Neuronal stem cell (in vitro differentiated cells): ENCODE data around the gene TAP2.
"Not testable (repeated sequence)": the region's sequence is repeated elsewhere in the genome, so short reads cannot be mapped to it uniquely, and the experiment has no call there.

Source experiments
- DNase-seq: peaks from one replicate; pipeline ENCODE4 v3.0.0-alpha.2; 2013; ENCODE audit warnings: low spot score
- H2AFZ ChIP-seq: one replicate; pipeline ENCODE4 v1.6.1; 2013; ENCODE audit warnings: mild to moderate bottlenecking, low read length, inconsistent platforms
- H2AK5ac ChIP-seq: 2 replicates; pipeline ENCODE4 v1.6.1; 2013; ENCODE audit warnings: low read depth, mild to moderate bottlenecking, inconsistent platforms, low read length, moderate library complexity, mixed read lengths
- H2BK120ac ChIP-seq: 2 replicates; pipeline ENCODE4 v1.6.1; 2013; ENCODE audit warnings: low read depth, mild to moderate bottlenecking, inconsistent platforms, low read length, moderate library complexity, mixed read lengths
- H2BK12ac ChIP-seq: one replicate; pipeline ENCODE4 v1.6.1; 2013; ENCODE audit warnings: low read length, inconsistent platforms
- H2BK15ac ChIP-seq: 2 replicates; pipeline ENCODE4 v1.6.1; 2013; ENCODE audit warnings: mild to moderate bottlenecking, low read length, inconsistent platforms, mixed read lengths
- H2BK5ac ChIP-seq: one replicate; pipeline ENCODE4 v1.6.1; 2013; ENCODE audit warnings: inconsistent platforms, mild to moderate bottlenecking, low read length, moderate library complexity
- H3K14ac ChIP-seq: one replicate; pipeline ENCODE4 v1.6.1; 2013; ENCODE audit warnings: low read length, inconsistent platforms
- H3K18ac ChIP-seq: 2 replicates; pipeline ENCODE4 v1.6.1; 2013; ENCODE audit warnings: low read length, inconsistent platforms
- H3K23ac ChIP-seq: 2 replicates; pipeline ENCODE4 v1.6.1; 2013; ENCODE audit warnings: low read depth, mild to moderate bottlenecking, mixed read lengths, low read length, inconsistent platforms; ENCODE audit not compliant: poor library complexity
- H3K27ac ChIP-seq: replicated peaks from 3 replicates; pipeline ENCODE4 v1.5.1; 2013; ENCODE audit warnings: low read length, inconsistent platforms
- H3K27me3 ChIP-seq, 3 experiments: 2 replicates each; pipeline ENCODE4 v1.6.1; 2013; ENCODE audit warnings: low read length in 3 of 3, mild to moderate bottlenecking in 2 of 3, inconsistent platforms in 1 of 3, low read depth in 1 of 3, mixed read lengths in 1 of 3, moderate library complexity in 1 of 3; ENCODE audit not compliant: control insufficient read depth in 3 of 3, insufficient read depth in 3 of 3
- H3K36me3 ChIP-seq, 2 donors: replicated peaks in 1 of 2; 2 replicates each; pipeline ENCODE4 v1.6.1; 2013; ENCODE audit warnings: low read length in 2 of 2; ENCODE audit not compliant: control insufficient read depth in 2 of 2, insufficient read depth in 2 of 2
- H3K4ac ChIP-seq: 2 replicates; pipeline ENCODE4 v1.6.1; 2013; ENCODE audit warnings: inconsistent platforms, mild to moderate bottlenecking, low read length, moderate library complexity
- H3K4me1 ChIP-seq, 2 donors: 1 replicate in 1 of 2; 2 replicates in 1 of 2; pipeline ENCODE4 v1.6.1; 2013; ENCODE audit warnings: low read length in 2 of 2, low read depth in 1 of 2; ENCODE audit not compliant: control insufficient read depth in 2 of 2, insufficient read depth in 1 of 2
- H3K4me2 ChIP-seq: one replicate; pipeline ENCODE4 v1.6.1; 2013; ENCODE audit warnings: mild to moderate bottlenecking, low read length, inconsistent platforms; ENCODE audit not compliant: insufficient read depth, poor library complexity, severe bottlenecking
- H3K4me3 ChIP-seq, 2 donors: 2 replicates each; pipeline ENCODE4 v1.5.1; 2013; ENCODE audit warnings: low read length in 2 of 2, mild to moderate bottlenecking in 2 of 2, inconsistent platforms in 1 of 2, moderate library complexity in 1 of 2
- H3K79me1 ChIP-seq: one replicate; pipeline ENCODE4 v1.6.1; 2013; ENCODE audit warnings: low read depth, mild to moderate bottlenecking, inconsistent platforms, low read length, moderate library complexity
- H3K9ac ChIP-seq: one replicate; pipeline ENCODE4 v1.6.1; 2013; ENCODE audit warnings: mild to moderate bottlenecking, low read depth, low read length, inconsistent platforms; ENCODE audit not compliant: poor library complexity
- H3K9me3 ChIP-seq, 2 donors: replicated peaks in 1 of 2; 2 replicates each; pipeline versions ENCODE3 to v1.6.1; 2013; ENCODE audit warnings: low read length in 2 of 2, mild to moderate bottlenecking in 2 of 2, inconsistent platforms in 1 of 2, low read depth in 1 of 2, mixed read lengths in 1 of 2, moderate library complexity in 1 of 2; ENCODE audit not compliant: control insufficient read depth in 2 of 2, insufficient read depth in 1 of 2
- H4K8ac ChIP-seq: one replicate; pipeline ENCODE4 v1.6.1; 2013; ENCODE audit warnings: low read depth, mild to moderate bottlenecking, inconsistent platforms, low read length, moderate library complexity
- H4K91ac ChIP-seq: one replicate; pipeline ENCODE4 v1.6.1; 2013; ENCODE audit warnings: low read length, low read depth, mild to moderate bottlenecking, inconsistent platforms; ENCODE audit not compliant: poor library complexity
- WGBS, 2 donors: extraction: QIAGEN DNeasy Blood & Tissue Kit; methylation state at CpG; one replicate each; pipeline ENCODE4 v1.1.7; 2013; ENCODE audit warnings: missing lambda C conversion rate in 2 of 2, mixed read lengths in 1 of 2; ENCODE audit not compliant: insufficient read length in 2 of 2, insufficient replicate concordance in 1 of 2; ENCODE audit errors: extremely low coverage in 2 of 2; 5-methylcytosine and 5-hydroxymethylcytosine counted together

Gene TAP2

GRCh38 chr6:32814145-32814544 lies 24.4 kb downstream of the TAP2 start:
- Histone ChIP-seq H4K8ac (no peak overlapping the region), H3K9me3 (no peaks in the 10 kb centered on the region), H2BK12ac (no peak overlapping the region), H3K9ac (no peak overlapping the region), H2AFZ (no peak overlapping the region), H4K91ac (no peak overlapping the region), H3K23ac (no peak overlapping the region), H3K14ac (no peak overlapping the region), H3K36me3 (no peaks in the 10 kb centered on the region), H2BK15ac (no peak overlapping the region), H3K4me1 (no peaks in the 10 kb centered on the region), H2BK5ac (no peak overlapping the region), H3K4me2 (no peak overlapping the region), H3K4ac (no peak overlapping the region), H3K27ac (no peak overlapping the region), H3K18ac (no peak overlapping the region), H2BK120ac (no peak overlapping the region), H3K27me3 (peaks cover 0 to 52% (median 0%) of the 10 kb centered on the region in 3 experiments), H3K4me3 (no peak overlapping the region), H2AK5ac (no peak overlapping the region), H3K79me1 (no peaks in the 10 kb centered on the region)
- no peak for DNase-seq
- no CpG with 5 or more reads among the region's 2 CpGs for WGBS, 2 donors

- H3K18ac ChIP-seq, result no peak overlapping the region
- H2AFZ ChIP-seq, result no peak overlapping the region
- no peak overlapping the region for H2BK120ac ChIP-seq
- WGBS, 2 donors, result no CpG with 5 or more reads among the region's 1 CpG
- H2BK12ac ChIP-seq, result no peak overlapping the region
- no peak overlapping the region for H3K4me2 ChIP-seq
- no peak overlapping the region for H4K91ac ChIP-seq
- H3K79me1 ChIP-seq, result no peaks in the 10 kb centered on the region
- no peak overlapping the region for H2BK5ac ChIP-seq
- DNase-seq, result no peak
- peaks cover 0 to 24% (median 0%) of the 10 kb centered on the region in 3 experiments for H3K27me3 ChIP-seq
- no peak overlapping the region for H3K4ac ChIP-seq
- H3K27ac ChIP-seq, result no peak overlapping the region
- no peaks in the 10 kb centered on the region for H3K4me1 ChIP-seq
- H3K9me3 ChIP-seq, result no peaks in the 10 kb centered on the region
- no peak overlapping the region for H3K23ac ChIP-seq
- H3K9ac ChIP-seq, result no peak overlapping the region
- H3K4me3 ChIP-seq, result no peak overlapping the region
- no peaks in the 10 kb centered on the region for H3K36me3 ChIP-seq
- H4K8ac ChIP-seq, result no peak overlapping the region
- no peak overlapping the region for H2BK15ac ChIP-seq
- no peak overlapping the region for H3K14ac ChIP-seq
- H2AK5ac ChIP-seq, result no peak overlapping the region
Measured at GRCh38 chr6:32809171-32809570, 29.4 kb downstream of the TAP2 start.

- no peaks in the 10 kb centered on the region for H3K36me3 ChIP-seq
- DNase-seq, result no peak
- no CpG with 5 or more reads among the region's 5 CpGs for WGBS, 2 donors
Measured at GRCh38 chr6:32807020-32807580, 31.4 kb downstream of the TAP2 start.

GRCh38 chr6:32805404-32805803 lies 33.1 kb downstream of the TAP2 start:
- H3K4me1 ChIP-seq, H2BK120ac ChIP-seq, H3K36me3 ChIP-seq, H4K91ac ChIP-seq, H2BK15ac ChIP-seq, H4K8ac ChIP-seq, H3K4ac ChIP-seq, H3K18ac ChIP-seq, H3K27me3 ChIP-seq, H3K79me1 ChIP-seq, H3K9me3 ChIP-seq, DNase-seq, H3K4me3 ChIP-seq, H3K14ac ChIP-seq, H2BK5ac ChIP-seq, H2BK12ac ChIP-seq, H3K23ac ChIP-seq, H3K27ac ChIP-seq, H2AFZ ChIP-seq, H3K4me2 ChIP-seq, H3K9ac ChIP-seq, H2AK5ac ChIP-seq: not testable (repeated sequence)

More at GRCh38 chr6:32807020-32807580, 31.4 kb downstream of the TAP2 start:
- H3K27ac ChIP-seq, result no peak overlapping the region
- no peaks in the 10 kb centered on the region for H3K79me1 ChIP-seq
- no peak overlapping the region for H2AFZ ChIP-seq
- no peak overlapping the region for H2BK12ac ChIP-seq
- H3K27me3 ChIP-seq, result peaks cover 0 to 8% (median 0%) of the 10 kb centered on the region in 3 experiments
- no peak overlapping the region for H3K4me3 ChIP-seq
- H3K9ac ChIP-seq, result no peak overlapping the region
- no peaks in the 10 kb centered on the region for H3K9me3 ChIP-seq
- H3K4me1 ChIP-seq, result no peaks in the 10 kb centered on the region
- H3K23ac ChIP-seq, result peak overlapping the region; percentile 17
- peak overlapping the region; percentile 89 for H3K14ac ChIP-seq
- H2AK5ac ChIP-seq, result no peak overlapping the region
- H2BK5ac ChIP-seq, result no peak overlapping the region
- H3K4ac ChIP-seq, result no peak overlapping the region
- no peak overlapping the region for H4K8ac ChIP-seq
- no peak overlapping the region for H4K91ac ChIP-seq
- H3K18ac ChIP-seq, result peak overlapping the region; percentile 71
- H2BK15ac ChIP-seq, result no peak overlapping the region
- no peak overlapping the region for H3K4me2 ChIP-seq
- no peak overlapping the region for H2BK120ac ChIP-seq
